ENCODE data around the gene UMAD1. TPM values are rescaled to one million over a fixed set of nuclear protein-coding genes. Genes with fewer than 3 reads are reported as not detected.

The UMAD1 gene
- total and polyA plus RNA-seq, 12 donors, result 7.4 to 77.4 (median 24.4) TPM

DNA sequence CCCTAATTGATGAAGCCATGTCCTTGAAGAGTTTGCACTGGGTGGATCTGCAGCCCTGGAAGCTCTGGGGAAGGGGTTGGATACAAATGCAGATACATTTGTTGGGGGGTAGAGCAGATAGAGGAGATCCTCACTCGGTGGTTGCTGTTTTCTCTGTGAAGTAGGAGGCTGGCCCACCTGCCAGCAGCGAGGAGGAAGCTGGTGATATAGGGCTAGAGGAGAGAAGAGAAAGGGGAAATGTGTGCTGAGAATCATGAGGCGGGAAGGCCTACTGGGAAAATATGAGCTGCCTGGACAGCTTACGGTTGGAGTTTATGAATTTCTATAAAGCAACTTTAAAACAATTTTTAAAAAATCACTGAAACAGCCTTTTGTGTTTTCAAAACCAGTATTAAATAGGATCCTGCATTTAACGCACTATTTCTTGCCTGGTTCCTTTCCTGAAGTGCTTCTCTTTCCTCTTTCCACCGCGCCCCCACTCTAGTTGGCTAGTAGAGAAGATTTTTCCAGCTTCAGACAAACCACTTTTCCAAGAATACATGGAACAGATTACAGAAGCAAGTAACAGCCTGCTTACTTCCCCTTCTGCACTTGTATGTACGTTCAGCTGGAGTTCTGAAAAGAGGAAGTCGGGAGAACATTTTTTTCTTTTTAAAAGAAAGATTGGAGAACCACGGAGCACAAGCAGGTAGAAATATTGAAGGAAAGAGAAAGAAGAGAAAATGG is 227.5 kb downstream of the UMAD1 start:
- WGBS, 4 donors, result 67 to 79% (median 71%) methylated on average over 10 of the region's 10 CpGs
- no peak overlapping the region for H3K4me3 ChIP-seq
- TF ChIP-seq, protein P1, sequence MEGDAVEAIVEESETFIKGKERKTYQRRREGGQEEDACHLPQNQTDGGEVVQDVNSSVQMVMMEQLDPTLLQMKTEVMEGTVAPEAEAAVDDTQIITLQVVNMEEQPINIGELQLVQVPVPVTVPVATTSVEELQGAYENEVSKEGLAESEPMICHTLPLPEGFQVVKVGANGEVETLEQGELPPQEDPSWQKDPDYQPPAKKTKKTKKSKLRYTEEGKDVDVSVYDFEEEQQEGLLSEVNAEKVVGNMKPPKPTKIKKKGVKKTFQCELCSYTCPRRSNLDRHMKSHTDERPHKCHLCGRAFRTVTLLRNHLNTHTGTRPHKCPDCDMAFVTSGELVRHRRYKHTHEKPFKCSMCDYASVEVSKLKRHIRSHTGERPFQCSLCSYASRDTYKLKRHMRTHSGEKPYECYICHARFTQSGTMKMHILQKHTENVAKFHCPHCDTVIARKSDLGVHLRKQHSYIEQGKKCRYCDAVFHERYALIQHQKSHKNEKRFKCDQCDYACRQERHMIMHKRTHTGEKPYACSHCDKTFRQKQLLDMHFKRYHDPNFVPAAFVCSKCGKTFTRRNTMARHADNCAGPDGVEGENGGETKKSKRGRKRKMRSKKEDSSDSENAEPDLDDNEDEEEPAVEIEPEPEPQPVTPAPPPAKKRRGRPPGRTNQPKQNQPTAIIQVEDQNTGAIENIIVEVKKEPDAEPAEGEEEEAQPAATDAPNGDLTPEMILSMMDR (IDR thresholded peaks at IDR 0.05), result no peak
- TF ChIP-seq POLR2A (IDR thresholded peaks at IDR 0.05), result no peak
- no peak for DNase-seq
- H3K36me3 ChIP-seq (replicated peaks in 1 of 2), result no peaks in the 10 kb centered on the region
- H3K4me1 ChIP-seq (replicated peaks in 1 of 2), result no peaks in the 10 kb centered on the region
- intact Hi-C loops (cut with DNase I), result no loop called here
- no peak overlapping the region for H3K27ac ChIP-seq
- no peaks in the 10 kb centered on the region for H3K27me3 ChIP-seq
- H3K9me3 ChIP-seq (replicated peaks in 1 of 3), result no peaks in the 10 kb centered on the region

DNA sequence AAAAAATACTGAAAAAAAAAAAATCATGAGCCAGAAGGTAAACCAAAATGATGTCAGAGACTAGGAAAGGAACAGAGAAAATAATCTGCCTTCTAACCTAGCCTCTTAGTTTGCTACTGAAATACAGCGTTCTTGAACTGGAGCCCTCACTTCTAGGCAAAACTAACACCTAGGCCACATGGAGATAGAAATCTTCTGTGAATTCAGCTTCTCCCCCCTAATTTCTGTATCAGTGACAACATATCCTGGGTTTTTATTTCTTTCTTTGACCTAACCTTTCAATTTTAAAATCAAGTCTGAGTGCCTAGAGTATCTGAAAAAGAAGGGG is 228.0 kb downstream of the UMAD1 start:
- DNase-seq, result no peak
- Histone ChIP-seq H3K27ac (no peak overlapping the region), H3K9me3 (replicated peaks in 1 of 3) (no peaks in the 10 kb centered on the region), H3K27me3 (no peaks in the 10 kb centered on the region), H3K4me1 (replicated peaks in 1 of 2) (no peaks in the 10 kb centered on the region), H3K4me3 (no peak overlapping the region), H3K36me3 (replicated peaks in 1 of 2) (no peaks in the 10 kb centered on the region)
- intact Hi-C loops (cut with DNase I), result no loop called here
- WGBS, 4 donors, result 24 to 85% (median 66%) methylated on average over 1 of the region's 1 CpG
- TF ChIP-seq, protein P1 (IDR thresholded peaks at IDR 0.05), result no peak
- TF ChIP-seq POLR2A (IDR thresholded peaks at IDR 0.05), result no peak

DNA sequence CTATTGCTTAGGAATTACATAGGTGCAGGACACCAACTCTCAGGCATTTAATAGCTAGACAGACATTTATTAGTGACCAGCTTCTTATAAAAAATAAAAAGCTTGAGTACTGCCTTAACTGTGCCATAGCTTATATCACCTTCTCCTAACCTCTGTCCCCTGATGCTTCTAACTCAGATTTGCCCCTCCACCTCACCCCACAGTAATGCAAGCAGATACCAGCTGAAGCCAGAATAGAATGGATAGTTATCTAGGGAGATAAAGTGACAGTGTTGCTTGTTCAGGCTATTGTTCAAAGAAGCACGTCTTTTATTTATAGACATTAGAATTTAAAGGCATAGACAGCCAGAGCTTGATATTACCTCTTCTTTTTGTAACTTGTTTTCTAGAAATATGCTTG is 228.5 kb downstream of the UMAD1 start:
- no peaks in the 10 kb centered on the region for H3K4me1 ChIP-seq (replicated peaks in 1 of 2)
- H3K27me3 ChIP-seq, result no peaks in the 10 kb centered on the region
- no peak for DNase-seq
- no peak overlapping the region for H3K27ac ChIP-seq
- H3K36me3 ChIP-seq (replicated peaks in 1 of 2), result no peaks in the 10 kb centered on the region
- intact Hi-C loops (cut with DNase I), result no loop called here
- no peaks in the 10 kb centered on the region for H3K9me3 ChIP-seq (replicated peaks in 1 of 3)
- 0 to 32% (median 0%) methylated on average over 1 of the region's 1 CpG for WGBS, 4 donors
- H3K4me3 ChIP-seq, result no peak overlapping the region
- TF ChIP-seq, protein P1 (IDR thresholded peaks at IDR 0.05), result no peak
- no peak for TF ChIP-seq POLR2A (IDR thresholded peaks at IDR 0.05)

DNA sequence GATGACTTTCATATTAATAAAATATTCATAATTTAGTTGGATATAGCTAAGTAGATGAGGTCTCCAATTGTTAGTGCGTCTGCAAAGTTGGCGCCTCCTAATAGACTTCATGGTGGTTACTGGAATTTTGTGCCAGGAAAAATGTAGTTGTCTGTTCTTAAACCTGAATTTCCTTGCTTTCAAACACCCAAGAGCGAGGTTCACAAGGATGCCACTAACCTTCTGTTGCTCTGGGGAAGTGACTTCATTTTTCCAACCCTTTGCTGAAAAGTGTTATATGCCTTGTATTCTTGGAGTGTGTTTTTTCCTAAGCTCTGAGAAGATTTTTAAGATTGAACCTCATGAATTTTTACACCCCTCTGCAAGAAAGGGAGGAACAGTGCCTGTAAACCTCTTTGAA is 229.1 kb downstream of the UMAD1 start:
- Histone ChIP-seq H3K36me3 (replicated peaks in 1 of 2) (no peaks in the 10 kb centered on the region), H3K9me3 (replicated peaks in 1 of 3) (no peaks in the 10 kb centered on the region), H3K4me3 (no peak overlapping the region), H3K27ac (no peak overlapping the region), H3K27me3 (no peaks in the 10 kb centered on the region), H3K4me1 (replicated peaks in 1 of 2) (no peaks in the 10 kb centered on the region)
- 96 to 98% (median 97%) methylated on average over 3 of the region's 3 CpGs for WGBS, 4 donors
- intact Hi-C loops (cut with DNase I), result no loop called here
- DNase-seq, result no peak
- TF ChIP-seq POLR2A (IDR thresholded peaks at IDR 0.05), result no peak
- TF ChIP-seq, protein P1 (IDR thresholded peaks at IDR 0.05), result no peak
